A673 (cell line): ENCODE measurements around the gene ZNF202. TPM values are rescaled to one million over a fixed set of nuclear protein-coding genes. Genes with fewer than 3 reads are reported as not detected.

Experiments used
- BruUV-seq: library from RNA; stranded (reverse); fragments of 400-500 nt; replicated peaks from 2 replicates; lab custom pipeline; 2021; lab: Mats Ljungman, UMichigan
- CTCF ChIA-PET: fragments of 300-600 bp; sonication (Branson Sonifier 250); formaldehyde crosslinking; loops from one replicate; lab custom pipeline; 2022; ENCODE audit warnings: antibody characterized with exemption; lab: Charles Lee
- POLR2A ChIA-PET: fragments of 300-600 bp; sonication (Branson Sonifier 250); formaldehyde crosslinking; loops from one replicate; lab custom pipeline; 2022; ENCODE audit warnings: antibody characterized with exemption; ENCODE audit not compliant: low non-redundant PET; lab: Charles Lee
- DNase-seq: peaks from one replicate; pipeline ENCODE4 v3.0.0-alpha.2; 2015; ENCODE audit warnings: low spot score
- H3K27ac ChIP-seq: fragments of 200-600 bp; sonication (generic); 2 replicates; pipeline ENCODE4 v1.5.1; 2016; ENCODE audit warnings: mixed run types, low read depth, mild to moderate bottlenecking, mixed read lengths, antibody characterized with exemption, low read length; ENCODE audit not compliant: poor library complexity, severe bottlenecking
- H3K27me3 ChIP-seq: fragments of 200-600 bp; sonication (generic); replicated peaks from 2 replicates; pipeline ENCODE4 v1.6.1; 2017; ENCODE audit warnings: mixed run types, low read depth, mild to moderate bottlenecking, mixed read lengths, antibody characterized with exemption, low read length; ENCODE audit not compliant: insufficient read depth, poor library complexity
- H3K36me3 ChIP-seq: fragments of 200-600 bp; sonication (generic); 2 replicates; pipeline ENCODE4 v1.6.1; 2016; ENCODE audit warnings: mixed run types, mild to moderate bottlenecking, mixed read lengths, antibody characterized with exemption, low read length; ENCODE audit not compliant: insufficient read depth, poor library complexity, severe bottlenecking
- H3K4me1 ChIP-seq: fragments of 200-600 bp; sonication (generic); 2 replicates; pipeline ENCODE4 v1.6.1; 2017; ENCODE audit warnings: mixed run types, mild to moderate bottlenecking, mixed read lengths, antibody characterized with exemption, low read length; ENCODE audit not compliant: insufficient read depth, poor library complexity, severe bottlenecking
- H3K4me3 ChIP-seq: fragments of 200-600 bp; sonication (generic); 2 replicates; pipeline ENCODE4 v1.5.1; 2016; ENCODE audit warnings: low read depth, mixed run types, mild to moderate bottlenecking, mixed read lengths, low read length; ENCODE audit not compliant: poor library complexity, severe bottlenecking
- H3K9me3 ChIP-seq: fragments of 200-600 bp; sonication (generic); 2 replicates; pipeline ENCODE4 v1.6.1; 2016; ENCODE audit warnings: mixed run types, low read depth, mild to moderate bottlenecking, mixed read lengths, antibody characterized with exemption, low read length; ENCODE audit not compliant: poor library complexity, severe bottlenecking
- CTCF ChIP-seq: fragments of 300-800, 200-600 bp; sonication (generic); conservative IDR thresholded peaks from 2 replicates; pipeline ENCODE4 v1.5.1; 2017; ENCODE audit warnings: low read depth, mild to moderate bottlenecking, antibody characterized with exemption, low read length, moderate library complexity, mixed read lengths
- EZH2 ChIP-seq: fragments of 200-600 bp; sonication (generic); IDR thresholded peaks from 2 replicates; pipeline ENCODE4 v1.6.1; 2017; ENCODE audit warnings: borderline replicate concordance, low read depth, mild to moderate bottlenecking, mixed read lengths, antibody characterized with exemption, low read length; ENCODE audit not compliant: poor library complexity, severe bottlenecking
- intact Hi-C: fragments of 100-400 bp; cut with micrococcal nuclease; formaldehyde crosslinking; loops from one replicate; pipeline ENCODE4 v1.10.0; 2022; ENCODE audit not compliant: unreplicated experiment
- total RNA-seq: library from RNA; stranded (reverse); gene quantifications from 2 replicates; pipeline ENCODE4 v1.2.3, GENCODE V29; 2021

Gene ZNF202
- total RNA-seq, 1 experiment from 2014 or later = 28.5 TPM

- Histone ChIP-seq H3K27ac (no peak overlapping the region), H3K36me3 (no peaks in the 10 kb centered on the region), H3K27me3 (peaks cover 66% of the 10 kb centered on the region), H3K9me3 (no peaks in the 10 kb centered on the region), H3K4me3 (no peak overlapping the region), H3K4me1 (no peaks in the 10 kb centered on the region)
- ChIA-PET POLR2A (no interaction called here), CTCF (no interaction called here)
- no peak for DNase-seq
- no TSS peak for BruUV-seq
- intact Hi-C loops = no loop called here
- no peak for TF ChIP-seq CTCF
Measured at GRCh38 chr11:123683428-123684170, 57.9 kb downstream of the ZNF202 start.

- CTCF ChIA-PET = no interaction called here
- Histone ChIP-seq H3K27ac (no peak overlapping the region), H3K9me3 (no peaks in the 10 kb centered on the region), H3K27me3 (peaks cover 65% of the 10 kb centered on the region), H3K4me3 (no peak overlapping the region), H3K36me3 (no peaks in the 10 kb centered on the region), H3K4me1 (no peaks in the 10 kb centered on the region)
- DNase-seq = no peak
- TF ChIP-seq CTCF (no peak), EZH2 (no peak)
- no TSS peak for BruUV-seq
- POLR2A ChIA-PET = no interaction called here
- intact Hi-C loops = no loop called here
Measured at GRCh38 chr11:123682696-123683410, 58.6 kb downstream of the ZNF202 start.

GRCh38 chr11:123681030-123681429 is 60.4 kb downstream of the ZNF202 start:
- CTCF ChIA-PET = no interaction called here
- intact Hi-C loops = no loop called here

More at GRCh38 chr11:123681030-123681429, 60.4 kb downstream of the ZNF202 start:
- TF ChIP-seq CTCF (no peak), EZH2 (no peak)
- H3K36me3 ChIP-seq = no peaks in the 10 kb centered on the region
- POLR2A ChIA-PET = no interaction called here
- H3K4me3 ChIP-seq = no peak overlapping the region
- no TSS peak for BruUV-seq
- no peak for DNase-seq
- H3K27me3 ChIP-seq = peaks cover 58% of the 10 kb centered on the region
- H3K9me3 ChIP-seq = no peaks in the 10 kb centered on the region
- no peak overlapping the region for H3K27ac ChIP-seq
- H3K4me1 ChIP-seq = no peaks in the 10 kb centered on the region
